ENCODE measurements around the gene CORO1C.

- peak; percentile 87 to 98 (median 95) for TF ChIP-seq CTCF (IDR thresholded peaks at IDR 0.05 in 4 of 5, conservative IDR thresholded peaks at IDR 0.05 in 1 of 5)
- TF ChIP-seq POLR2A (IDR thresholded peaks at IDR 0.05): no peak
Observed at GRCh38 chr12:108618079-108618952, 113.0 kb downstream of the CORO1C start.
